ENCODE results near the gene TYROBP. TPM values are rescaled to one million over a fixed set of nuclear protein-coding genes. Genes with fewer than 3 reads are reported as not detected.

Gene TYROBP
- total and polyA plus RNA-seq, 4 donors, result 26.8 to 89.6 (median 40.7) TPM

- no peak for DNase-seq (ENCODE audit: low spot score)
- Histone ChIP-seq H3K9ac (ENCODE audit: low read depth in 1 of 2, low read length in 2 of 2) (no peak overlapping the region), H3K27ac (ENCODE audit: low read depth in 1 of 2, low read length in 2 of 2) (no peak overlapping the region), H3K27me3 (ENCODE audit: control insufficient read depth in 4 of 4, insufficient read depth in 4 of 4, low read length in 3 of 4) (no peaks in the 10 kb centered on the region), H3K4me3 (ENCODE audit: low read depth in 1 of 3, low read length in 3 of 3) (no peak overlapping the region), H3K9me3 (ENCODE audit: control insufficient read depth in 4 of 4, low read length in 3 of 4) (no peaks in the 10 kb centered on the region), H3K36me3 (ENCODE audit: control insufficient read depth in 4 of 4, insufficient read depth in 3 of 4, low read depth in 1 of 4, low read length in 3 of 4) (peaks cover 0 to 2% (median 0%) of the 10 kb centered on the region in 4 donors), H3K4me1 (ENCODE audit: control insufficient read depth in 4 of 4, insufficient read depth in 4 of 4, low read length in 3 of 4) (no peaks in the 10 kb centered on the region)
- 20% methylated on average over 2 of the region's 2 CpGs for WGBS
- TF ChIP-seq, protein P1, sequence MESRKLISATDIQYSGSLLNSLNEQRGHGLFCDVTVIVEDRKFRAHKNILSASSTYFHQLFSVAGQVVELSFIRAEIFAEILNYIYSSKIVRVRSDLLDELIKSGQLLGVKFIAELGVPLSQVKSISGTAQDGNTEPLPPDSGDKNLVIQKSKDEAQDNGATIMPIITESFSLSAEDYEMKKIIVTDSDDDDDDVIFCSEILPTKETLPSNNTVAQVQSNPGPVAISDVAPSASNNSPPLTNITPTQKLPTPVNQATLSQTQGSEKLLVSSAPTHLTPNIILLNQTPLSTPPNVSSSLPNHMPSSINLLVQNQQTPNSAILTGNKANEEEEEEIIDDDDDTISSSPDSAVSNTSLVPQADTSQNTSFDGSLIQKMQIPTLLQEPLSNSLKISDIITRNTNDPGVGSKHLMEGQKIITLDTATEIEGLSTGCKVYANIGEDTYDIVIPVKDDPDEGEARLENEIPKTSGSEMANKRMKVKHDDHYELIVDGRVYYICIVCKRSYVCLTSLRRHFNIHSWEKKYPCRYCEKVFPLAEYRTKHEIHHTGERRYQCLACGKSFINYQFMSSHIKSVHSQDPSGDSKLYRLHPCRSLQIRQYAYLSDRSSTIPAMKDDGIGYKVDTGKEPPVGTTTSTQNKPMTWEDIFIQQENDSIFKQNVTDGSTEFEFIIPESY (IDR thresholded peaks at IDR 0.05), result no peak
- TF ChIP-seq JUND (IDR thresholded peaks at IDR 0.05) (no peak), EGR1 (IDR thresholded peaks at IDR 0.05; ENCODE audit: low read depth in 2 of 2) (no peak), ATF3 (IDR thresholded peaks at IDR 0.05) (no peak), REST (IDR thresholded peaks at IDR 0.05) (no peak), GABPA (IDR thresholded peaks at IDR 0.05 in 1 of 2, conservative IDR thresholded peaks at IDR 0.05 in 1 of 2) (no peak), TAF1 (conservative IDR thresholded peaks at IDR 0.05) (no peak)
- TF ChIP-seq, protein P2, sequence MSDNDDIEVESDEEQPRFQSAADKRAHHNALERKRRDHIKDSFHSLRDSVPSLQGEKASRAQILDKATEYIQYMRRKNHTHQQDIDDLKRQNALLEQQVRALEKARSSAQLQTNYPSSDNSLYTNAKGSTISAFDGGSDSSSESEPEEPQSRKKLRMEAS (IDR thresholded peaks at IDR 0.05), result no peak
Observed at GRCh38 chr19:35949131-35949530, 41.0 kb upstream of the TYROBP start.

GRCh38 chr19:35946203-35946602, 38.1 kb upstream of the TYROBP start:
- TF ChIP-seq TAF1 (conservative IDR thresholded peaks at IDR 0.05) (no peak), FOXA2 (IDR thresholded peaks at IDR 0.05) (no peak), RXRA (IDR thresholded peaks at IDR 0.05) (no peak), RAD21 (IDR thresholded peaks at IDR 0.05) (no peak), REST (IDR thresholded peaks at IDR 0.05) (no peak), HNF4A (conservative IDR thresholded peaks at IDR 0.05) (no peak), SP1 (IDR thresholded peaks at IDR 0.05) (no peak), EGR1 (IDR thresholded peaks at IDR 0.05; ENCODE audit: low read depth in 2 of 2) (no peak), ATF3 (IDR thresholded peaks at IDR 0.05) (no peak), NR2F2 (IDR thresholded peaks at IDR 0.05) (no peak), YY1 (IDR thresholded peaks at IDR 0.05) (no peak), FOXA1 (IDR thresholded peaks at IDR 0.05) (no peak)
- TF ChIP-seq, protein P2 (IDR thresholded peaks at IDR 0.05), result no peak
- TF ChIP-seq, protein P1 (IDR thresholded peaks at IDR 0.05), result no peak
- TF ChIP-seq, protein P3, sequence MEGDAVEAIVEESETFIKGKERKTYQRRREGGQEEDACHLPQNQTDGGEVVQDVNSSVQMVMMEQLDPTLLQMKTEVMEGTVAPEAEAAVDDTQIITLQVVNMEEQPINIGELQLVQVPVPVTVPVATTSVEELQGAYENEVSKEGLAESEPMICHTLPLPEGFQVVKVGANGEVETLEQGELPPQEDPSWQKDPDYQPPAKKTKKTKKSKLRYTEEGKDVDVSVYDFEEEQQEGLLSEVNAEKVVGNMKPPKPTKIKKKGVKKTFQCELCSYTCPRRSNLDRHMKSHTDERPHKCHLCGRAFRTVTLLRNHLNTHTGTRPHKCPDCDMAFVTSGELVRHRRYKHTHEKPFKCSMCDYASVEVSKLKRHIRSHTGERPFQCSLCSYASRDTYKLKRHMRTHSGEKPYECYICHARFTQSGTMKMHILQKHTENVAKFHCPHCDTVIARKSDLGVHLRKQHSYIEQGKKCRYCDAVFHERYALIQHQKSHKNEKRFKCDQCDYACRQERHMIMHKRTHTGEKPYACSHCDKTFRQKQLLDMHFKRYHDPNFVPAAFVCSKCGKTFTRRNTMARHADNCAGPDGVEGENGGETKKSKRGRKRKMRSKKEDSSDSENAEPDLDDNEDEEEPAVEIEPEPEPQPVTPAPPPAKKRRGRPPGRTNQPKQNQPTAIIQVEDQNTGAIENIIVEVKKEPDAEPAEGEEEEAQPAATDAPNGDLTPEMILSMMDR (IDR thresholded peaks at IDR 0.05; ENCODE audit: low read depth, low read length, missing input control), result no peak
- 96% methylated on average over 4 of the region's 4 CpGs for WGBS
- Histone ChIP-seq H3K27ac (ENCODE audit: low read depth in 1 of 2, low read length in 2 of 2) (no peak overlapping the region), H3K36me3 (ENCODE audit: control insufficient read depth in 4 of 4, insufficient read depth in 3 of 4, low read depth in 1 of 4, low read length in 3 of 4) (peaks cover 0 to 2% (median 0%) of the 10 kb centered on the region in 4 donors), H3K9ac (ENCODE audit: low read depth in 1 of 2, low read length in 2 of 2) (no peak overlapping the region), H3K4me3 (ENCODE audit: low read depth in 1 of 3, low read length in 3 of 3) (no peak overlapping the region), H3K9me3 (ENCODE audit: control insufficient read depth in 4 of 4, low read length in 3 of 4) (no peaks in the 10 kb centered on the region), H3K4me1 (ENCODE audit: control insufficient read depth in 4 of 4, insufficient read depth in 4 of 4, low read length in 3 of 4) (peaks cover 2 to 8% (median 6%) of the 10 kb centered on the region in 4 donors), H3K27me3 (ENCODE audit: control insufficient read depth in 4 of 4, insufficient read depth in 4 of 4, low read length in 3 of 4) (no peaks in the 10 kb centered on the region)
- DNase-seq (ENCODE audit: low spot score), result no peak
